OCI-LY3 (cell line): ENCODE measurements around the gene TNNI2.

Experiments used
- EZH2phosphoT487 ChIP-seq: fragments of 200-600 bp; shearing (Covaris generic); IDR thresholded peaks from 2 replicates; pipeline ENCODE4 v1.6.1; 2018; ENCODE audit warnings: antibody characterized with exemption, mixed run types, low read depth
- TF ChIP-seq, protein P1 (sequence below): fragments of 200-600, 300-600 bp; sonication (generic); IDR thresholded peaks from 2 replicates; pipeline ENCODE4 v1.5.1; 2014; ENCODE audit warnings: antibody characterized with exemption, low read length, low read depth

DNA sequence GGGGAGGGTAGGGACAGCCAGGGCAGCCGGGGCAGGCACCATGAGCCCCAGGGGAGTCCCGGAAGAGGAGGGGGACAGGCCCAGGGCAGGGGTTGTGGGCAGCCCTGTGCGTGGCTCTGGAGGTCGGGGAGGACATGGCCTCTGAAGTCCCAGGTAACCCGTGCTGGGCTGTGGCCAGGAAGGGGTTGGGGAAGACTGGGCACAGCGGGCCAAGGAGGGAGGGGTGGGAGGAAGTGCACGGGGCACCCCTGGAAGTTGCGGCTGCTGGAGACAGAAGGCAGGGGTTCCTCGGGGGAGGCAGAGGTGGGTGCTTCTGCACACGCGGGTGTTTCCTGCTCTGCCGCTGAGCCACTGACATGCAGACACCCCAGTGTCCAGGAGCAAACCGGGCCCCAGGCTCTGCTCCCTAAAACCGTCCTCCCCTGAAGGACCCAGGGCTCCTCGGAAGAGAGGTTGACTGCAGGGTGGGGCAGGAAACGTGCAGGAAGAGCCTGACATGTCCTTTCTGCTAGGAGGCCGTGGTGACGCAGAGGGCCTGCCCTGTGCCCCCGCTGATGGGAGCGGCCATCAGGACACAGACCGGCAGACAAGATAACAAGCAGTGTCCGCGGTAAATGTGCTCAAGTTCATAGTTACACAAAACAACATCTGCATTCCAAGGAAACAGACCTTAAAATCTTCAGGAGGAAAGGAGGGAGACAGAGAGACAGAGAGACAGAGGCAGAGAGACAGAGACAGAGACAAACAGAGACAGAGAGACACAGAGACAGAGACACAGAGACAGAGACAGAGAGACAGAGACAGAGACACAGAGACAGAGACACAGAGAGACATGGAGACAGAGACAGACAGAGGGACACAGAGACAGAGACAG is 5.7 kb downstream of the TNNI2 start:
- TF ChIP-seq EZH2phosphoT487 = no peak
- TF ChIP-seq, protein P1, sequence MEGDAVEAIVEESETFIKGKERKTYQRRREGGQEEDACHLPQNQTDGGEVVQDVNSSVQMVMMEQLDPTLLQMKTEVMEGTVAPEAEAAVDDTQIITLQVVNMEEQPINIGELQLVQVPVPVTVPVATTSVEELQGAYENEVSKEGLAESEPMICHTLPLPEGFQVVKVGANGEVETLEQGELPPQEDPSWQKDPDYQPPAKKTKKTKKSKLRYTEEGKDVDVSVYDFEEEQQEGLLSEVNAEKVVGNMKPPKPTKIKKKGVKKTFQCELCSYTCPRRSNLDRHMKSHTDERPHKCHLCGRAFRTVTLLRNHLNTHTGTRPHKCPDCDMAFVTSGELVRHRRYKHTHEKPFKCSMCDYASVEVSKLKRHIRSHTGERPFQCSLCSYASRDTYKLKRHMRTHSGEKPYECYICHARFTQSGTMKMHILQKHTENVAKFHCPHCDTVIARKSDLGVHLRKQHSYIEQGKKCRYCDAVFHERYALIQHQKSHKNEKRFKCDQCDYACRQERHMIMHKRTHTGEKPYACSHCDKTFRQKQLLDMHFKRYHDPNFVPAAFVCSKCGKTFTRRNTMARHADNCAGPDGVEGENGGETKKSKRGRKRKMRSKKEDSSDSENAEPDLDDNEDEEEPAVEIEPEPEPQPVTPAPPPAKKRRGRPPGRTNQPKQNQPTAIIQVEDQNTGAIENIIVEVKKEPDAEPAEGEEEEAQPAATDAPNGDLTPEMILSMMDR = no peak
